Pulmonary artery endothelial cell (primary cell): Measurements from ENCODE around the gene UBE2J2. TPM values are rescaled to one million over a fixed set of nuclear protein-coding genes. Genes with fewer than 3 reads are reported as not detected.
A peak's percentile ranks its signal among the peaks of the same experiment; 100 is the strongest.

ENCODE experiments used
- DNase-seq: peaks from one replicate; pipeline ENCODE4 v3.0.0-alpha.2; 2011; ENCODE audit warnings: low read depth, low spot score
- total RNA-seq: library from RNA; depleted of rRNA; stranded (reverse); fragments of >200 nt; gene quantifications from 2 replicates; pipeline ENCODE4 v1.2.3, GENCODE V29; 2014

Gene UBE2J2
- total RNA-seq, 1 donor from 2014 or later: 47.9 TPM

- DNase-seq: no peak
These were observed 32.6 kb downstream of the UBE2J2 start for GRCh38 chr1:1240822-1241587.

GRCh38 chr1:1240348-1240732 is 33.3 kb downstream of the UBE2J2 start:
- DNase-seq: no peak

GRCh38 chr1:1239614-1240347 is 33.9 kb downstream of the UBE2J2 start:
- no peak for DNase-seq

GRCh38 chr1:1239227-1239613 is 34.4 kb downstream of the UBE2J2 start:
- no peak for DNase-seq

GRCh38 chr1:1238702-1239178 is 34.9 kb downstream of the UBE2J2 start:
- DNase-seq: no peak

- no peak for DNase-seq
These were observed 35.6 kb downstream of the UBE2J2 start for GRCh38 chr1:1237874-1238701.

- DNase-seq: no peak
These were observed 36.4 kb downstream of the UBE2J2 start for GRCh38 chr1:1236945-1237873.

GRCh38 chr1:1236176-1236763 is 37.4 kb downstream of the UBE2J2 start:
- no peak for DNase-seq

- no peak for DNase-seq
These were observed 38.5 kb downstream of the UBE2J2 start for GRCh38 chr1:1235016-1235744.

- DNase-seq: no peak
These were observed 39.4 kb downstream of the UBE2J2 start for GRCh38 chr1:1234180-1234808.

- DNase-seq: no peak
These were observed 40.1 kb downstream of the UBE2J2 start for GRCh38 chr1:1233567-1233892.

GRCh38 chr1:1232796-1233566 is 40.7 kb downstream of the UBE2J2 start:
- DNase-seq: no peak

GRCh38 chr1:1232208-1232795 is 41.4 kb downstream of the UBE2J2 start, which contains the start of gene B3GALT6:
Gene B3GALT6, plus strand, starts transcription at chr1:1232237. Its CDS starts 42 bp downstream, at chr1:1232279.
- no peak for DNase-seq

- peak; percentile 82 for DNase-seq
These were observed 42.0 kb downstream of the UBE2J2 start, which contains the start of gene SDF4 for GRCh38 chr1:1231400-1232207. Gene SDF4, minus strand, starts transcription at chr1:1232001. Its CDS starts 3,229 bp downstream, at chr1:1228772.

- DNase-seq: peak; percentile 30
These were observed 42.8 kb downstream of the UBE2J2 start for GRCh38 chr1:1230656-1231399.

GRCh38 chr1:1229770-1230169 is 43.9 kb downstream of the UBE2J2 start:
- no peak for DNase-seq
